HUES6 (cell line): ENCODE measurements around the gene ZNF23.

Experiments
- H3K27ac ChIP-seq: 2 replicates; pipeline ENCODE4 v1.7.0; 2013; ENCODE audit warnings: low read depth, mild to moderate bottlenecking, low read length, inconsistent platforms
- H3K27me3 ChIP-seq: 2 replicates; pipeline ENCODE4 v1.6.1; 2013; ENCODE audit warnings: low read length; ENCODE audit not compliant: control insufficient read depth, insufficient read depth
- H3K36me3 ChIP-seq: 2 replicates; pipeline ENCODE4 v1.6.1; 2013; ENCODE audit warnings: low read length; ENCODE audit not compliant: control insufficient read depth, insufficient read depth
- H3K4me1 ChIP-seq: 2 replicates; pipeline ENCODE4 v1.6.1; 2013; ENCODE audit warnings: low read length; ENCODE audit not compliant: control insufficient read depth, insufficient read depth
- H3K4me3 ChIP-seq: 2 replicates; pipeline ENCODE4 v1.5.1; 2013; ENCODE audit warnings: low read depth, low read length
- H3K9ac ChIP-seq: one replicate; pipeline ENCODE4 v1.6.1; 2013; ENCODE audit warnings: mild to moderate bottlenecking, low read length
- H3K9me3 ChIP-seq: 2 replicates; pipeline ENCODE4 v1.6.1; 2013; ENCODE audit warnings: low read depth, low read length; ENCODE audit not compliant: control insufficient read depth, insufficient read depth

Gene ZNF23

GRCh38 chr16:71410146-71410545, 51.9 kb downstream of the ZNF23 start:
- no peak overlapping the region for H3K4me3 ChIP-seq
- H3K36me3 ChIP-seq = no peaks in the 10 kb centered on the region
- peaks cover 1% of the 10 kb centered on the region; the same call in 1 of the 2 replicates for H3K9me3 ChIP-seq
- peaks cover 5% of the 10 kb centered on the region; the same call in 1 of the 2 replicates for H3K4me1 ChIP-seq
- no peak overlapping the region for H3K9ac ChIP-seq
- peaks cover 4% of the 10 kb centered on the region; the same call in 1 of the 2 replicates for H3K27me3 ChIP-seq
- H3K27ac ChIP-seq = no peak overlapping the region

- H3K36me3 ChIP-seq = no peaks in the 10 kb centered on the region
- H3K4me3 ChIP-seq = no peak overlapping the region
- H3K27ac ChIP-seq = no peak overlapping the region; the same call in 1 of the 2 replicates
- H3K27me3 ChIP-seq = peaks cover 4% of the 10 kb centered on the region; the same call in 1 of the 2 replicates
- peak overlapping the region; percentile 13 for H3K9ac ChIP-seq
- H3K4me1 ChIP-seq = peaks cover 5% of the 10 kb centered on the region; the same call in 1 of the 2 replicates
- peaks cover 11% of the 10 kb centered on the region for H3K9me3 ChIP-seq
These were observed 52.9 kb downstream of the ZNF23 start for GRCh38 chr16:71409011-71409775.

- Histone ChIP-seq H3K4me3 (no peak overlapping the region), H3K36me3 (no peaks in the 10 kb centered on the region), H3K27ac (no peak overlapping the region; the same call in 1 of the 2 replicates), H3K9me3 (peaks cover 16% of the 10 kb centered on the region), H3K27me3 (peaks cover 4% of the 10 kb centered on the region; the same call in 1 of the 2 replicates), H3K4me1 (peaks cover 5% of the 10 kb centered on the region; the same call in 1 of the 2 replicates), H3K9ac (peak overlapping the region; percentile 13)
These were observed 53.5 kb downstream of the ZNF23 start for GRCh38 chr16:71408536-71408935.

GRCh38 chr16:71407731-71408130, 54.3 kb downstream of the ZNF23 start:
- H3K4me1 ChIP-seq = no peaks in the 10 kb centered on the region
- no peaks in the 10 kb centered on the region for H3K36me3 ChIP-seq
- peaks cover 16% of the 10 kb centered on the region for H3K9me3 ChIP-seq

GRCh38 chr16:71406724-71407123, 55.3 kb downstream of the ZNF23 start:
- Histone ChIP-seq H3K4me1 (no peaks in the 10 kb centered on the region; the same call in 1 of the 2 replicates), H3K9ac (no peak overlapping the region), H3K4me3 (no peak overlapping the region), H3K27ac (no peak overlapping the region), H3K27me3 (0 out of 2 replicates have a peak, but pooled peaks cover 4% of the 10 kb centered on the region), H3K9me3 (peaks cover 16% of the 10 kb centered on the region), H3K36me3 (no peaks in the 10 kb centered on the region)

More at GRCh38 chr16:71407731-71408130, 54.3 kb downstream of the ZNF23 start:
- Histone ChIP-seq H3K27ac (no peak overlapping the region), H3K27me3 (0 out of 2 replicates have a peak, but pooled peaks cover 4% of the 10 kb centered on the region), H3K4me3 (no peak overlapping the region), H3K9ac (no peak overlapping the region)

GRCh38 chr16:71406316-71406715, 55.7 kb downstream of the ZNF23 start:
- H3K9ac ChIP-seq = no peak overlapping the region
- H3K4me3 ChIP-seq = no peak overlapping the region
- peaks cover 16% of the 10 kb centered on the region for H3K9me3 ChIP-seq
- no peaks in the 10 kb centered on the region; the same call in 1 of the 2 replicates for H3K4me1 ChIP-seq
- H3K36me3 ChIP-seq = no peaks in the 10 kb centered on the region
- H3K27ac ChIP-seq = no peak overlapping the region
- 0 out of 2 replicates have a peak, but pooled peaks cover 4% of the 10 kb centered on the region for H3K27me3 ChIP-seq

- Histone ChIP-seq H3K4me3 (no peak overlapping the region), H3K9me3 (peaks cover 16% of the 10 kb centered on the region), H3K9ac (no peak overlapping the region), H3K27ac (no peak overlapping the region), H3K36me3 (no peaks in the 10 kb centered on the region), H3K4me1 (peaks cover 9% of the 10 kb centered on the region), H3K27me3 (0 out of 2 replicates have a peak, but pooled peaks cover 4% of the 10 kb centered on the region)
These were observed 57.7 kb downstream of the ZNF23 start for GRCh38 chr16:71404364-71404763.

- H3K4me3 ChIP-seq = no peak overlapping the region
- 0 out of 2 replicates have a peak, but pooled peaks cover 4% of the 10 kb centered on the region for H3K27me3 ChIP-seq
- H3K4me1 ChIP-seq = peaks cover 9% of the 10 kb centered on the region
- peaks cover 16% of the 10 kb centered on the region for H3K9me3 ChIP-seq
- H3K27ac ChIP-seq = no peak overlapping the region
- H3K9ac ChIP-seq = no peak overlapping the region
- H3K36me3 ChIP-seq = no peaks in the 10 kb centered on the region
These were observed 59.4 kb downstream of the ZNF23 start for GRCh38 chr16:71402674-71403073.

- peaks cover 9% of the 10 kb centered on the region for H3K4me1 ChIP-seq
- H3K36me3 ChIP-seq = no peaks in the 10 kb centered on the region
- 0 out of 2 replicates have a peak, but pooled peaks cover 3% of the 10 kb centered on the region for H3K27me3 ChIP-seq
- no peak overlapping the region for H3K4me3 ChIP-seq
- no peak overlapping the region for H3K9ac ChIP-seq
- H3K27ac ChIP-seq = no peak overlapping the region
- H3K9me3 ChIP-seq = peaks cover 16% of the 10 kb centered on the region
These were observed 60.0 kb downstream of the ZNF23 start for GRCh38 chr16:71402007-71402406.

- H3K27me3 ChIP-seq = no peaks in the 10 kb centered on the region
- H3K27ac ChIP-seq = no peak overlapping the region
- peaks cover 13% of the 10 kb centered on the region for H3K9me3 ChIP-seq
- no peak overlapping the region for H3K4me3 ChIP-seq
- no peaks in the 10 kb centered on the region for H3K36me3 ChIP-seq
- peaks cover 9% of the 10 kb centered on the region for H3K4me1 ChIP-seq
- no peak overlapping the region for H3K9ac ChIP-seq
These were observed 62.1 kb downstream of the ZNF23 start for GRCh38 chr16:71399801-71400563.
